GM10266 (cell line): ENCODE measurements around the gene PKN3.

ENCODE experiments used
- DNase-seq: peaks from one replicate; pipeline ENCODE4 v3.0.0; 2012; ENCODE audit errors: extremely low spot score
- CTCF ChIP-seq: IDR thresholded peaks from 2 replicates; pipeline ENCODE4 v1.5.1; 2012; ENCODE audit warnings: mild to moderate bottlenecking, low read depth; ENCODE audit not compliant: control insufficient read depth, insufficient read depth; ENCODE audit errors: missing control alignments

The PKN3 gene

GRCh38 chr9:128757602-128758001, 55.3 kb downstream of the PKN3 start:
- no peak for DNase-seq
- no peak for TF ChIP-seq CTCF

- TF ChIP-seq CTCF = no peak
- DNase-seq = no peak
Observed at GRCh38 chr9:128762671-128763449, 60.6 kb downstream of the PKN3 start.

- TF ChIP-seq CTCF = peak; percentile 7
Observed at GRCh38 chr9:128764361-128764760, 62.1 kb downstream of the PKN3 start.

GRCh38 chr9:128765499-128765898, 63.2 kb downstream of the PKN3 start:
- TF ChIP-seq CTCF = no peak
- no peak for DNase-seq

More at GRCh38 chr9:128764361-128764760, 62.1 kb downstream of the PKN3 start:
- DNase-seq = no peak

- DNase-seq = no peak
- no peak for TF ChIP-seq CTCF
Observed at GRCh38 chr9:128768606-128769005, 66.3 kb downstream of the PKN3 start.
